UCSD-AML1 (cell line): Measurements from ENCODE around the gene EEF1AKMT4.
A peak's percentile ranks its signal among the peaks of the same experiment; 100 is the strongest.
"Not testable (repeated sequence)": the region's sequence is repeated elsewhere in the genome, so short reads cannot be mapped to it uniquely, and the experiment has no call there.

Experiments used
- DNase-seq: peaks from one replicate; lab custom pipeline; 2025; ENCODE audit not compliant: unreplicated experiment; lab: John Stamatoyannopoulos, UW

The EEF1AKMT4 gene

DNA sequence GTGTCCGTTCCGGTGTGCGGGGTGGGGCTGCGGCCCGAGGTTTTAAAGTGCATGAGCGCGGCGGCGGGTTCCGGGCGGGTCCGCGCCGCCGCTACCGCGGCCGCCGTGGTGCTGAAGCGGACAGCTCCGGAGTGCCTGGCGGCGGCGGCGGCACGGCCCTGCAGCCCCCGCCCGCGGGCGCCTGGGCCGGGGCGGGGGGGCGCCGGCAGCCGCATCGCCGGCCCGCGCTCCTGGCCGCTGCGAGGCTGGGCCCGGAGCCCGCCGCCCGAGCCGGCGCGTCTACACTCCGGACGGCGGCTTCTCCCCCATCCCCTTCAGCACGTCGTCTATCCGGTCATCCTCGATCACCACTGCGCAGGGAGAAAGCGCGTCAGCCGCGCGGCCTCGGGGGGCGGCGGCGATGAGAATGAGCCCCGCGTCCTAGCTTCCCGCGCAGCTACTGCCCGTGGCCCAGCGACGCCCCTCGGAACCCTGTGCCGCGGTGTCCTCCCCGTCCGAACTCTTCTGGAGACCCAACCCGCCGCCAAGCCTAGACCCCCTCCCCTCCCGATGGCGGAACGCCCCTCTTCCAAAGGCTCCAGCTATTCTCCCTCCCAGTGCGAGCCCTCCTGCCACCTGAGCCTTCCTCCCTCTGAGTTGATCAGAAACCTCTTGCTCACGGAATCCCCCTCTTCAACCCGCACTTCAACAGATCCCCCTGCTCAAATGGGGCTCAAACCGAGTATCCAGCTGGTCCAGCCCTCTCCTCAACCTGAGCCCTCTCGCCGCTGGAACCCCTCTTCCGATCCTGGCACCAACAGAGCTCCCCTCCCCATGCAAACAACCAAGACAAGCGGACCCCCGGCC is 10.6 kb downstream of the EEF1AKMT4 start:
- no peak for DNase-seq

DNA sequence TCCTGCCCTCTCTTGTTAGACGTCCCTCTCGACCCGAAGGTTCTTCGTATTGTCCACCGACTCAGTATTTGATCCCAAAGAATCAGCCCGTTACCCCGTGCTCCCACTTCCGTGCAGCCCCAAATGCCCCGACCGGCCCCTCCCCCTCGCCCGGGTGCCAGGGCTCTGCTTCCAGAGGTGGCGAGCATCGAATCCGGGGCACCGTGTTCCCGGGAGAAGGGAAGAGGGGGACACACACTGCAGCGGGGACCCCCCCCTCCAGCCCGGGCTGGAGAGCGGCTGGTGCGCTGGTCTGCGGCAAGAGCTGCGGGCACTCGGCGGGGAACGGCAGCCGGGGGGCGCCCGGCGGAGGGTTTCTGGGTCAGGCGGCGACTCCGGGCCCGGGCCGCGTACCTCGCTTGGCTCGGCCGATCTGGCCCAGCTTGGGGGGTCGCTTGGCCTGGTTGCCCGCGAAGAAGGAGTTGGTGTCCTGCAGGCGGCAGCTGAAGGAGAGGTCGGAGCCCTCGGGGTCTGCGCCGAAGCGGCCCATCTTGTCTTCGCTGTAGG is 11.3 kb downstream of the EEF1AKMT4 start:
- no peak for DNase-seq

DNA sequence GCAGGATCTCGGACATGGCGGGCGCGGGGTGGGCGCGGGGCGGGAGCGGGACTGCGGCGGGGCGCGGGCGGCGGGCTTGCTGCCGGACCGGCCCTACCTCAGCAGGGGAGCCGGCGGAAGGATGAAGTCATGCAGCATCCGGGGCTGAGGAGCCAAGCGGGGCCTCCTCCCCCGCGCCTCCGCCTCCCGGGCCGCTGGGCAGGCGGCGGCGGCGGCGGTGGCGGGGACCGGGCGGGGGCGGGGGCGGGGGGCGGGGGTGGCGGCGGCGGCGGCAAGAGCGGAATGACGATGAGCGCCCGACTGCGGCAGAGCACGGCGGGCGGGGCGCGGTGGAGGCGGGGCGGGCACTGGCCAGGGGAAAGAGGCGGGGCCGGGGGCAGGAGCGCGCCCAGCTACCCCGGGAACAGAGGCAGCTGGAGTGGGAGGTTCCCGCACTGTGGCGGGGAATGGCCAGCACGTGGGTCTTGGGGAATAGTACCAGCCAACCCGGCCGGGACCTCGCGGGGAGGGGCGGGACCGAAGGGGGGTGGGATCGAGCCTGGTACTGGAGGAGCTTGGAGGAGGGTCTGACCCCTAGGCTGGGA is 11.9 kb downstream of the EEF1AKMT4 start, which contains the start of gene CAMK2N2:
CAMK2N2 (minus strand) TSS at position 284 of the 584 bp plus-strand sequence; CDS start at position 16, 268 bp downstream.
- DNase-seq, result peak; percentile 44

DNA sequence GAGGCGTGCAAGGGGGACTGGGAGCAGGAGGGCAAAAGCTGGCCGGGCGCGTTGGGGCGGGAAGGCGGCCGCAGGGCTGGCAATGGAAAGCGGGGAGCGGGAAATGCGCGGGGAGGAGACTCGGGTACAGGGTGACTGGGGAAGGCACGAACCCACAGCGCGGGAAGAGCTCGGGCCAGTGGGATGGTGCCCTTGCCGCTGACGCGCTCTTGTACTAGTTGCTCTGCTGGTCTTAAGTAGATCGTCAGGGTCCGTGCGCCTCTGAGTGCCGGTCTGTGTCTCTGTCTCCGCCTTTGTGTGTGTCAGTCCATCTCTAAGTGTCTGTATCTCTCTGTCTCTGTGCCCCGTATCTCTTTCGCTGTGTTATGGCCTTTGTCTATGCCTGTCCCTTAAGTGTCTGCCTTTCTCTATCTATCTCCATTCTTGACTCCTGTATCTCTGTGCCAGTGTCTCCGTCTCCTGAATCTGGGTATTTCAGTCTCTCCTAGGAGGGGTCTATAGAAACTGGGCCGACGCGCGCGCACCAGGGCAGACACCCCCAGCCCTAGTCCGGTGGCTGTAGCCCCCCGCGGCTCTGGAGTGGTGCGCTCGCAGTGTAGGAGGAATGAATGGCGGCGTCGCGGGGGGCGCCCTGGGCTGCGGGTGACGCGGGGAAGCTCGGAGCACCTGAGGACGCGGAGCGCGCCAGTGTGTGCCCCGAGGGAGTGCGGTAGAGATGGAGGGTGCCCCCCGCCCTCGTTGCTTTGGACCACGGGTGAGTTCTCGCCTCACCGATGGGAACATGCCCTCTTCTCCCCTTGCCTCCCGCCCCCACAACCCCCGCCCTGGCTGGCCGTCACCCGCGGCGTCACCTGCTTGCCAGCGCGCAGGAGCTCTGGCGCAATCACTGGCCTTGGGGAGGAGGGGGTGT is 12.6 kb downstream of the EEF1AKMT4 start:
- DNase-seq, result no peak

DNA sequence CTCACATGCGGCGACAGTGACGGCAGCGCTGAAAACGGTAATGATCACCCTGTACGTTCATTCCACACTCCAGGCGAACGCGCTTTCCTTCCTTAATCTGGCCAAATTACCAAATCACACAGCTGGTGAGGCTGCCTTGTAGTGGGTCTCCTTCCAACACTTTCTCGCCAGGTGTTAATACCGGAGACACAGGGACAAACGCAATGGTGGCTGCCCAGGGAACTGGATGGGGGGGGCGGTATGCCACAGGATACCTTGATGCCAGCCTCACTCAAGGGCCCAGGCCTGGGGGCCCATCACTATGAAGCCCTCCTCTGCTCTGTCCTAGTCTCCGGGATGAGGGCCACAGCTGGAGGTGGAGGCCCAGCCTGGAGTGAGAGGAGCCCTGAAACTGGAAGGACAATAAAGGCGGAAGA is 13.3 kb downstream of the EEF1AKMT4 start:
- no peak for DNase-seq

DNA sequence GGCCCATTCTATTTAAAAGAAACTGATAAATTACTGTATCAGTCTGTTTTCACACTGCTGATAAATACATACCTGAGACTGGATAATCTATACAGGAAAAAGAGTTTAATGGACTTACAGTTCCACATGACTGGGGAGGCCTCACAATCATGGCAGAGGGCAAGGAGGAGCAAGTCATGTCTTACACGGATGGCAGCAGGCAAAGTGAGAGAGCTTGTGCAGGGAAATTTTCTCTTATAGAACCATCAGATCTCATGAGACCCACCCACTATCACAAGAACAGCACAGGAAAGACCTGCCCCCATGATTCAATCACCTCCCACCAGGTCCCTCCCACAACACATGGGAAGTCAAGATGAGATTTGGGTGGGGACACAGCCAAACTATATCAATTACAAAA is 17.8 kb downstream of the EEF1AKMT4 start:
- DNase-seq, result not testable (repeated sequence)

DNA sequence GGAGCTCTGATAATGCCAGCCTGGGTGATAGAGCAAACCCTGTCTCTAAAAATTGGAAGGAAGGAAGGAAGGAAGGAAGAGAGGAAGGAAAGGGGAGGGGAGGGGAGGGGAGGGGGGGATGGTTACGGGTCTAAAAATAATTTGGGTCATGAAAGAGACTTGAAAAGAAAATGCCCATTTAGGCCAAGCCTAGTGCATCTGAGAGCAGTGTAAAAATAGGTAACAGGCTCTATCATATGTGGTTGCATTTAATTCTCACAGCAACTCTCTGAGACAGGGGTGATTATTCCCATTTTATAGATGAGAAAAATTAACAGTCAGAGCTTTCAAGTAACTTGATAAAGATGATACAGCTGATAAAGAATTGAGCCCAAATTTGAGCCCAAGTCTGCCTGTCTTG is 22.8 kb downstream of the EEF1AKMT4 start:
- DNase-seq, result no peak

DNA sequence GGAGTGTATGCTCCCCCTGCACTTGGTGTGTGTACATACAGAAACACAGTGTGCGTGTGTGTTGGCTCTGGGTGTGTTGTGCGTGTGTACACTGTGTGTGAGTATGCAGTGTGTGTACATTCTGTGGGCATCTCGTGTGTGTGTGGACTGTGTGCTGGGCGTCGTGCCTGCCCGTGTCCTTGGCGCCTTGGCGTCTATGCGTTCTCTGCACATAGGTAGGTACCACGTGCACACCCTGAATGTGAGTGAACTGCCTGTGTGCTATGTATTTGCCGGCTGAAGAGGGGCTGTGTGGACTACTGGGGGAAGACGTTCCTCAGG is 25.9 kb downstream of the EEF1AKMT4 start:
- no peak for DNase-seq

DNA sequence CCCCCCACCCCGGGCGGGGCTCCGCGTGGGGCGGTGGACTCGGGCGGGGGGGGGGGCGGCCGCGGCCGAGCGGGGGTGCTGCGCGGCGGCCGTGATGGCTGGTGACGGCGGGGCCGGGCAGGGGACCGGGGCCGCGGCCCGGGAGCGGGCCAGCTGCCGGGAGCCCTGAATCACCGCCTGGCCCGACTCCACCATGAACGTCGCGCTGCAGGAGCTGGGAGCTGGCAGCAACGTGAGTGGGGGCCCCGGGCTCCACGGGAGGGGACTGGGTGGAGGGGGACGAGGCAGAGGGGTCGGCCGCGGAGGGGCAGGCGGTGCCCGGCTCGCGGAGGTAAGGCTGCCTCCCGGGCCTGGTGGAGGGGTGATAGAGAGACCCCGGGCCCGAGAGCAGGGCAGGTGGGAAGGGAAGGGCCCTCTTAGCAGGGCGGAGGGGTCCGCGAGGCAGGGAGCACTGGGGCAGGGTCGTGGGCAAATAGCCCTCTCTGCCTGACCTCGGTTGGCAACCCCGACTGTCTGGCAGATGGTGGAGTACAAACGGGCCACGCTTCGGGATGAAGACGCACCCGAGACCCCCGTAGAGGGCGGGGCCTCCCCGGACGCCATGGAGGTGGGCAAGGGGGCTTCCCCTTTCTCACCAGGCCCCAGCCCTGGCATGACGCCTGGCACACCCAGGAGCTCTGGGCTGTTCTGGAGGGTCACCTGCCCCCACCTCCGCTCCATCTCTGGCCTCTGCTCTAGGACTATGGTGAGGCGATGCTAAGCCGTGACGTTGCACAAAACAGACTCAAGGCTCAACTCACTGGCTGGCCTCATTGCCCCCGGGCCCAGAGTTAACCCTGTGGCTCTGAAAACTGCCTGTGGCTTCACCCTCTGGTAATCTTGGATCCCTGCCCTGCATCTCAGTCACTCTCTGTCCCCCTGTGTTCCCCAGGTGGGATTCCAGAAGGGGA is 26.8 kb downstream of the EEF1AKMT4 start, which contains the start of gene ECE2:
ECE2 (plus strand) TSS at position 62 of the 950 bp plus-strand sequence; CDS start at position 194, 132 bp downstream.
- no peak for DNase-seq

DNA sequence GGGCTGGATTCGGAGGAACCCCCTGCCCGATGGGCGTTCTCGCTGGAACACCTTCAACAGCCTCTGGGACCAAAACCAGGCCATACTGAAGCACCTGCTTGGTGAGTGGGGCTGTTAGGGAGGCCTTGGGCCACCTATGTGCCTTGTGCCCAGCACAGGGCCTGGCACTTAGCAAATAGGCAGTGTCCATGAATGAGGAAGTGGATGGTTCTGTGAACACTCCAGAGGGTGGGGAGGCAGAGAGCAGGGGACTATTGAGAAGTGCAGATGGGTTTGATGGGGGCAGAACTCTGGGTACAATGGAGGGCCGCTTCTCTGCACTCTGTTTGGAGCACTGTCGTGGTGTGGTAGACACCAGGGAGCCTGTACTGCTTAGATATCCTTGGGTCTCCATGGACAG is 27.9 kb downstream of the EEF1AKMT4 start:
- no peak for DNase-seq

DNA sequence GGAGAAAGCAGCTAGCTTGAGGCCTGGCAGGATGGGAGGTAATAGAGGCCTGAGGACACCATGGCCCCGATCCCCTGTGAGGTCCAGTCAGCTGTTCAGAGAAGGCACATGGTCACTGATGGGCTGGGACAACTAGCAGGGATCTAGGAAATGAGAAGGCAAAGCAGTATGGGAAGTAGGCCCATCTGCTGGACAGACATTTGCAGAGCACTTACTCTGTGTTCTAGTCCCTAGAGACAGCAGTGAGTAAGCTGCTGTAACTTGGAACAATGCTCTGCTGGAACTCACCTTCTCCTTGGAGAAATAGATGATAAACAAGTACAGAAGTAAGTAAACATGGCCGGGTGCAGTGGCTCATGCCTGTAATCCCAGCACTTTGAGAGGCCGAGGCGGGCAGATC is 33.5 kb downstream of the EEF1AKMT4 start:
- DNase-seq, result no peak

DNA sequence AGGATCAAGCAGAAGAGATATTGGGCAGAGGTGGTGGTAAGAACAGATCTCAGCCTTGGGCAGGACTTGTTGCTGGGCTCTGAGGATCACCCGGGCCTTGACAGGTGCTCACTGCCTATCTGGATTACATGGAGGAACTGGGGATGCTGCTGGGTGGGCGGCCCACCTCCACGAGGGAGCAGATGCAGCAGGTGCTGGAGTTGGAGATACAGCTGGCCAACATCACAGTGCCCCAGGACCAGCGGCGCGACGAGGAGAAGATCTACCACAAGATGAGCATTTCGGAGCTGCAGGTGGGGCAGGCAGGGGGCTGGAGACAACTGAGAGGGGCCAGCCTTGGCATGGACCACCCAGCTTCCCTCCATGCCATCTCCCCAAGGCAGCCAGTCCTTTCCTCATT is 34.2 kb downstream of the EEF1AKMT4 start:
- DNase-seq, result no peak

DNA sequence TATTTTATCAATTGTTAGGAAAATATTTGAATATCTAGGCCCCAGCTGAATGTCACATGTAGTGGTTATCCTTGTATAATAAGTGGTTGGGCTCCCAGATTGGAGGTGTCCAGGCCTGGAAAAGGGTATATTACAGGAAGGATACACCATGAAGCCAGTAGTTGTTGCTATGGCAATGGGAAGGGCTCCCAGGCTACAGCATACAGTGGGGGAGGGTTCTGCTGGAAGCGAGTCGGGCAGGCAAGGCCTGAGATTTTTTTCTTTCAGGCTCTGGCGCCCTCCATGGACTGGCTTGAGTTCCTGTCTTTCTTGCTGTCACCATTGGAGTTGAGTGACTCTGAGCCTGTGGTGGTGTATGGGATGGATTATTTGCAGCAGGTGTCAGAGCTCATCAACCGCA is 35.2 kb downstream of the EEF1AKMT4 start:
- DNase-seq, result peak; percentile 50

DNA sequence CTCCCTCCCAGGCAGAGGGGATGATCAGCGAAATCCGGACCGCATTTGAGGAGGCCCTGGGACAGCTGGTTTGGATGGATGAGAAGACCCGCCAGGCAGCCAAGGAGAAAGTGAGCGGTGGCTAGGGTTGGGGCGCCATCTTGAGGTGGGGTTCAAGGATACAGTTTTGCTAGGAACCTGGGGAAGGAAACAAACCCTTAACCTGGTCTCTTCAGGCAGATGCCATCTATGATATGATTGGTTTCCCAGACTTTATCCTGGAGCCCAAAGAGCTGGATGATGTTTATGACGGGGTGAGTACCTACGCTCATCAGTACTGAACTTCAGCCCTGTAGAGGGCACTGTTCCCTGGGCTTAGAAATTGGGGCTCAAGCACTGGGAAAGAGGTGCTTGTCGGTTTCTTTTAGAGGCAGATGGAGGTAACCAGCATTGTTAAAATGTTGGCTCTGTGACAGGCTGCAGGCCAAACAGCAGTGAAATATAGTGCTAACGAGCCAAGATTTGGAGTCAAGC is 40.0 kb downstream of the EEF1AKMT4 start:
- DNase-seq, result peak; percentile 61

DNA sequence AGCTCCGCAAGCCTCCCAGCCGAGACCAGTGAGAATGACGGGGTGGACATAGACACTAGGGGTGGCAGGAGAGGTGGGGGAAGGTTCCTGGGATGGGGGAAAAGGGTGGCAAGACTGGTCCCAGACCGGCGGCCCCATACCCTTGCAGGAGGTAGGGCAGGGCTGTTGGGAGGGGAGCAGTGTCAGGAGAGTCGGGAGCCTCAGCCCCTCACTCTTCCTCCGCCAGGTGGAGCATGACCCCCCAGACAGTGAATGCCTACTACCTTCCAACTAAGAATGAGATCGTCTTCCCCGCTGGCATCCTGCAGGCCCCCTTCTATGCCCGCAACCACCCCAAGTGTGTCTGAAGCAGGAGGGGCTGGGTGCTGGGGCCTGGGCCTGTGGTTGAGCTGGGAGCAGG is 40.9 kb downstream of the EEF1AKMT4 start:
- DNase-seq, result no peak

DNA sequence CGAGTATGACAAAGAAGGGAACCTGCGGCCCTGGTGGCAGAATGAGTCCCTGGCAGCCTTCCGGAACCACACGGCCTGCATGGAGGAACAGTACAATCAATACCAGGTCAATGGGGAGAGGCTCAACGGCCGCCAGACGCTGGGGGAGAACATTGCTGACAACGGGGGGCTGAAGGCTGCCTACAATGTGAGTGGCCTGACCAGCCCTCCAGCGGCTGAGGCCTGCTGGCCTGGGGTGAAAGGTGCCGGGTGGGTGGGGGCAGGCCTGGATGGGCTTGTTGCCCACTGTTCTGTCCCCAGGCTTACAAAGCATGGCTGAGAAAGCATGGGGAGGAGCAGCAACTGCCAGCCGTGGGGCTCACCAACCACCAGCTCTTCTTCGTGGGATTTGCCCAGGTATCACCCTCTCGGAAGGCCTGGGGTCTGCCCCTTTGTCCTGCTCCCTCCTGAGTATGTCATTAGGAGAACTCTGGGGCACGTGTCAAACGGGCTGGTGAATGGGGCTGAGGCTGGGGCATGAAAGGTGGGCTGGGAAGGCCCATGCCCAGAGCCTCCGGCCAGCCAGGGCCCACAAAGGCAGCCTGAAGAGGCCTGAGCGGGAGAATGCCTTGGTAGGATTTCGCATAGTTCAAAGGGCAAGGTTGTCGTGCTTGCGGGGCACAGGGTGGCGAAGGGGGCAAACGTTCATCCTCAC is 41.7 kb downstream of the EEF1AKMT4 start:
- DNase-seq, result no peak

DNA sequence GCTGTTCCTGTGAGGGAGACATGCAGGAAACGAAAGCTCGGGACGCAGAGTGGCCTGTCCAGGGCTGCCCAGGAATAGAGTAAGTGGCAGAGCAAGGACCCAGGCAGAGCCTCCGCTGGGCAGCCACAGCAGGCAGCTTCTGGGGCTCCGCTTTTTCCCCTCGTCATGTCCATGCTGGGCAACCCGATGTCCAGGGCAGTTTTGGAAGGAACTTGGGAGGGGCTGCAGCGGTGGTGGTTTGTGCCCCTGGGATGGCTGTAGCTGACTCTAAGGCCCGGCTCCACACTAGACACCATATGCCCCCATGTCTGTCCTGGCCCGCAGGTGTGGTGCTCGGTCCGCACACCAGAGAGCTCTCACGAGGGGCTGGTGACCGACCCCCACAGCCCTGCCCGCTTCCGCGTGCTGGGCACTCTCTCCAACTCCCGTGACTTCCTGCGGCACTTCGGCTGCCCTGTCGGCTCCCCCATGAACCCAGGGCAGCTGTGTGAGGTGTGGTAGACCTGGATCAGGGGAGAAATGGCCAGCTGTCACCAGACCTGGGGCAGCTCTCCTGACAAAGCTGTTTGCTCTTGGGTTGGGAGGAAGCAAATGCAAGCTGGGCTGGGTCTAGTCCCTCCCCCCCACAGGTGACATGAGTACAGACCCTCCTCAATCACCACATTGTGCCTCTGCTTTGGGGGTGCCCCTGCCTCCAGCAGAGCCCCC is 42.4 kb downstream of the EEF1AKMT4 start:
- no peak for DNase-seq

DNA sequence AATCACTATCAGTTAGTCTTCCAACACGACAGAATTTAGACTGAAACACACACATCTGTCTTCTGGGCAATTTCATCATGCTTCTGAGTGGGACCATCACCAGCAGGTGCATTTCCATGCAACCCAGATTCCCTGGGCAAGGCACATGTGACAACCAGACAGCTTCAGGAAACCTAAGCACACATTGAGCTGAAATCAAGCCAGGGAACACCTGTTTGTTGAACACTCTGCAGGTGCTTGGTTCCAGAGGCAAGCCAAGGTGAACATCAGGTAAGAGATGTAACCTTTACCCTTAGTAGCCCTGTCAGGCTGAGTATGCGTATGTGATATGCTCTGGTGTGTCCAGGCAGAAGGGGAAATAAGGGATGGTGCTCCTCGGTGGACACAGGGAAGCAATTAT is 46.3 kb downstream of the EEF1AKMT4 start:
- no peak for DNase-seq

DNA sequence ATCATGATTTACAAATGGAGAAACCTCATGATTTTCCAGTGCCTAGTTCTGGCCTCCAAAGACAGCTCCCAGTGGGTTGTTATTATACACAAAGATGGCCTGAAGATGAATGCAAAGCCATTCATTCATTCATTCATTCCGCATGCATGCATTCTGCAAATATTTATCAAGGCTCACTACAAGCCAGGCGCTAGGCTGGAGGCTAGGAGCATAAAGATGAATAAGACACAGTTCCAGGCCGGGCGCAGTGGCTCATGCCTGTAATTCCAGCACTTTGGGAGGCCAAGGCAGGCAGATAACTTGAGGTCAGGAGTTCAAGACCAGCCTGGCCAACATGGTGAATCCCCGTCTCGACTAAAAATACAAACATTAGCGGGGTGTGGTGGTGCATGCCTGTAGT is 47.1 kb downstream of the EEF1AKMT4 start:
- DNase-seq, result no peak
